ENCODE measurements around the gene NT5DC2.

Gene NT5DC2

DNA sequence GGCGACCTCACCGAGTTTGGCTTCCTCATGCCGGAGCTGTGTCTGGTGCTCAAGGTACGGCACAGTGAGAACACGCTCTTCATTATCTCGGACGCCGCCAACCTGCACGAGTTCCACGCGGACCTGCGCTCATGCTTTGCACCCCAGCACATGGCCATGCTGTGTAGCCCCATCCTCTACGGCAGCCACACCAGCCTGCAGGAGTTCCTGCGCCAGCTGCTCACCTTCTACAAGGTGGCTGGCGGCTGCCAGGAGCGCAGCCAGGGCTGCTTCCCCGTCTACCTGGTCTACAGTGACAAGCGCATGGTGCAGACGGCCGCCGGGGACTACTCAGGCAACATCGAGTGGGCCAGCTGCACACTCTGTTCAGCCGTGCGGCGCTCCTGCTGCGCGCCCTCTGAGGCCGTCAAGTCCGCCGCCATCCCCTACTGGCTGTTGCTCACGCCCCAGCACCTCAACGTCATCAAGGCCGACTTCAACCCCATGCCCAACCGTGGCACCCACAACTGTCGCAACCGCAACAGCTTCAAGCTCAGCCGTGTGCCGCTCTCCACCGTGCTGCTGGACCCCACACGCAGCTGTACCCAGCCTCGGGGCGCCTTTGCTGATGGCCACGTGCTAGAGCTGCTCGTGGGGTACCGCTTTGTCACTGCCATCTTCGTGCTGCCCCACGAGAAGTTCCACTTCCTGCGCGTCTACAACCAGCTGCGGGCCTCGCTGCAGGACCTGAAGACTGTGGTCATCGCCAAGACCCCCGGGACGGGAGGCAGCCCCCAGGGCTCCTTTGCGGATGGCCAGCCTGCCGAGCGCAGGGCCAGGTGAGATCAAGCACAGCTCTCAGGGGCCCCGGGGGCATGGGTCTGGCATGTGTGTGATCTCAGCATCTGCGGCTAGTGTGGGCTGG is 45.6 kb downstream of the NT5DC2 start:
- no peak overlapping the region for H3K9ac ChIP-seq (ENCODE audit: low read length)
- H3K23ac ChIP-seq (ENCODE audit: low read length in 2 of 2), result no peak overlapping the region
- H2BK5ac ChIP-seq (ENCODE audit: low read depth, low read length, poor library complexity, severe bottlenecking), result no peak overlapping the region
- no peak overlapping the region for H3K18ac ChIP-seq (ENCODE audit: low read depth in 1 of 2, low read length in 2 of 2)
- no peak overlapping the region for H3K14ac ChIP-seq (ENCODE audit: low read length in 2 of 2)
- H3K4me1 ChIP-seq (ENCODE audit: control insufficient read depth, insufficient read depth, low read depth, low read length), result peaks cover 31% of the 10 kb centered on the region
- peaks cover 26% of the 10 kb centered on the region for H3K79me1 ChIP-seq (replicated peaks; ENCODE audit: low read length, poor library complexity, severe bottlenecking)
- H3K9me3 ChIP-seq (ENCODE audit: control insufficient read depth, low read length), result no peaks in the 10 kb centered on the region
- H2BK15ac ChIP-seq (ENCODE audit: low read depth, poor library complexity, severe bottlenecking), result no peak overlapping the region
- no peak overlapping the region for H3K4ac ChIP-seq (ENCODE audit: low read depth in 1 of 2, low read length in 2 of 2)
- H3K4me2 ChIP-seq (ENCODE audit: low read length, poor library complexity, severe bottlenecking), result no peak overlapping the region
- H2AFZ ChIP-seq (ENCODE audit: low read depth, low read length), result no peak overlapping the region
- H4K91ac ChIP-seq (ENCODE audit: low read length), result no peak overlapping the region
- no peak overlapping the region for H2BK120ac ChIP-seq (ENCODE audit: low read depth, low read length)
- H3K36me3 ChIP-seq (ENCODE audit: control insufficient read depth in 1 of 2, insufficient read depth in 2 of 2, low read depth in 1 of 2, low read length in 2 of 2), result peaks cover 79 to 96% of the 10 kb centered on the region in 2 experiments
- WGBS, result 98% methylated on average over 59 of the region's 59 CpGs
- H3K4me3 ChIP-seq (ENCODE audit: insufficient read depth in 1 of 2, low read depth in 1 of 2, low read length in 2 of 2), result no peak overlapping the region
- no peak overlapping the region for H2AK5ac ChIP-seq (ENCODE audit: low read length, severe bottlenecking)
- no peak for DNase-seq
- H4K8ac ChIP-seq (ENCODE audit: low read length), result no peak overlapping the region
- no peak overlapping the region for H3K27ac ChIP-seq (ENCODE audit: low read length, poor library complexity, severe bottlenecking)
- no peaks in the 10 kb centered on the region for H3K27me3 ChIP-seq (ENCODE audit: control insufficient read depth in 1 of 2, insufficient read depth in 1 of 2, low read length in 2 of 2)
- H2BK12ac ChIP-seq (ENCODE audit: low read length in 2 of 2), result no peak overlapping the region

- Histone ChIP-seq H3K36me3 (ENCODE audit: control insufficient read depth in 1 of 2, insufficient read depth in 2 of 2, low read depth in 1 of 2, low read length in 2 of 2) (peaks cover 79 to 96% of the 10 kb centered on the region in 2 experiments), H3K4me3 (ENCODE audit: insufficient read depth in 1 of 2, low read depth in 1 of 2, low read length in 2 of 2) (no peak overlapping the region), H3K27me3 (ENCODE audit: control insufficient read depth in 1 of 2, insufficient read depth in 1 of 2, low read length in 2 of 2) (no peaks in the 10 kb centered on the region), H2AK5ac (ENCODE audit: low read length, severe bottlenecking) (no peak overlapping the region), H4K8ac (ENCODE audit: low read length) (no peak overlapping the region), H2BK5ac (ENCODE audit: low read depth, low read length, poor library complexity, severe bottlenecking) (no peak overlapping the region), H2BK15ac (ENCODE audit: low read depth, poor library complexity, severe bottlenecking) (no peak overlapping the region), H3K27ac (ENCODE audit: low read length, poor library complexity, severe bottlenecking) (no peak overlapping the region), H3K79me1 (replicated peaks; ENCODE audit: low read length, poor library complexity, severe bottlenecking) (peaks cover 27% of the 10 kb centered on the region), H3K18ac (ENCODE audit: low read depth in 1 of 2, low read length in 2 of 2) (no peak overlapping the region), H3K23ac (ENCODE audit: low read length in 2 of 2) (no peak overlapping the region), H3K9ac (ENCODE audit: low read length) (no peak overlapping the region), H2AFZ (ENCODE audit: low read depth, low read length) (no peak overlapping the region), H2BK12ac (ENCODE audit: low read length in 2 of 2) (no peak overlapping the region), H2BK120ac (ENCODE audit: low read depth, low read length) (no peak overlapping the region), H4K91ac (ENCODE audit: low read length) (no peak overlapping the region), H3K14ac (ENCODE audit: low read length in 2 of 2) (no peak overlapping the region), H3K4ac (ENCODE audit: low read depth in 1 of 2, low read length in 2 of 2) (no peak overlapping the region), H3K9me3 (ENCODE audit: control insufficient read depth, low read length) (no peaks in the 10 kb centered on the region), H3K4me1 (ENCODE audit: control insufficient read depth, insufficient read depth, low read depth, low read length) (peaks cover 31% of the 10 kb centered on the region), H3K4me2 (ENCODE audit: low read length, poor library complexity, severe bottlenecking) (no peak overlapping the region)
- 97% methylated on average over 31 of the region's 31 CpGs for WGBS
- no peak for DNase-seq
Observed at GRCh38 chr3:52487050-52487787, 46.4 kb downstream of the NT5DC2 start.

- Histone ChIP-seq H3K4ac (ENCODE audit: low read depth in 1 of 2, low read length in 2 of 2) (no peak overlapping the region), H3K4me2 (ENCODE audit: low read length, poor library complexity, severe bottlenecking) (no peak overlapping the region), H2BK15ac (ENCODE audit: low read depth, poor library complexity, severe bottlenecking) (no peak overlapping the region), H4K91ac (ENCODE audit: low read length) (no peak overlapping the region), H3K23ac (ENCODE audit: low read length in 2 of 2) (no peak overlapping the region), H2AK5ac (ENCODE audit: low read length, severe bottlenecking) (no peak overlapping the region), H3K79me1 (replicated peaks; ENCODE audit: low read length, poor library complexity, severe bottlenecking) (peaks cover 47% of the 10 kb centered on the region), H3K4me1 (ENCODE audit: control insufficient read depth, insufficient read depth, low read depth, low read length) (peaks cover 11% of the 10 kb centered on the region), H2AFZ (ENCODE audit: low read depth, low read length) (no peak overlapping the region), H3K18ac (ENCODE audit: low read depth in 1 of 2, low read length in 2 of 2) (no peak overlapping the region), H2BK5ac (ENCODE audit: low read depth, low read length, poor library complexity, severe bottlenecking) (no peak overlapping the region), H3K36me3 (ENCODE audit: control insufficient read depth in 1 of 2, insufficient read depth in 2 of 2, low read depth in 1 of 2, low read length in 2 of 2) (peaks cover 79 to 96% of the 10 kb centered on the region in 2 experiments), H3K27ac (ENCODE audit: low read length, poor library complexity, severe bottlenecking) (no peak overlapping the region), H3K9ac (ENCODE audit: low read length) (no peak overlapping the region), H4K8ac (ENCODE audit: low read length) (no peak overlapping the region), H3K14ac (ENCODE audit: low read length in 2 of 2) (no peak overlapping the region), H2BK120ac (ENCODE audit: low read depth, low read length) (no peak overlapping the region), H3K27me3 (ENCODE audit: control insufficient read depth in 1 of 2, insufficient read depth in 1 of 2, low read length in 2 of 2) (no peaks in the 10 kb centered on the region), H3K4me3 (ENCODE audit: insufficient read depth in 1 of 2, low read depth in 1 of 2, low read length in 2 of 2) (no peak overlapping the region), H3K9me3 (ENCODE audit: control insufficient read depth, low read length) (no peaks in the 10 kb centered on the region), H2BK12ac (ENCODE audit: low read length in 2 of 2) (no peak overlapping the region)
- 91% methylated on average over 10 of the region's 10 CpGs for WGBS
- no peak for DNase-seq
Observed at GRCh38 chr3:52484680-52485461, 48.8 kb downstream of the NT5DC2 start.
